ENCODE results near the gene ADARB2. TPM values are rescaled to one million over a fixed set of nuclear protein-coding genes. Genes with fewer than 3 reads are reported as not detected.

The ADARB2 gene
- polyA plus RNA-seq, 1 of the 3 experiments (the other 2 are of a cell fraction): not detected

GRCh38 chr10:1195828-1196227 lies 541.5 kb downstream of the ADARB2 start (continued):
- TF ChIP-seq, protein P1, sequence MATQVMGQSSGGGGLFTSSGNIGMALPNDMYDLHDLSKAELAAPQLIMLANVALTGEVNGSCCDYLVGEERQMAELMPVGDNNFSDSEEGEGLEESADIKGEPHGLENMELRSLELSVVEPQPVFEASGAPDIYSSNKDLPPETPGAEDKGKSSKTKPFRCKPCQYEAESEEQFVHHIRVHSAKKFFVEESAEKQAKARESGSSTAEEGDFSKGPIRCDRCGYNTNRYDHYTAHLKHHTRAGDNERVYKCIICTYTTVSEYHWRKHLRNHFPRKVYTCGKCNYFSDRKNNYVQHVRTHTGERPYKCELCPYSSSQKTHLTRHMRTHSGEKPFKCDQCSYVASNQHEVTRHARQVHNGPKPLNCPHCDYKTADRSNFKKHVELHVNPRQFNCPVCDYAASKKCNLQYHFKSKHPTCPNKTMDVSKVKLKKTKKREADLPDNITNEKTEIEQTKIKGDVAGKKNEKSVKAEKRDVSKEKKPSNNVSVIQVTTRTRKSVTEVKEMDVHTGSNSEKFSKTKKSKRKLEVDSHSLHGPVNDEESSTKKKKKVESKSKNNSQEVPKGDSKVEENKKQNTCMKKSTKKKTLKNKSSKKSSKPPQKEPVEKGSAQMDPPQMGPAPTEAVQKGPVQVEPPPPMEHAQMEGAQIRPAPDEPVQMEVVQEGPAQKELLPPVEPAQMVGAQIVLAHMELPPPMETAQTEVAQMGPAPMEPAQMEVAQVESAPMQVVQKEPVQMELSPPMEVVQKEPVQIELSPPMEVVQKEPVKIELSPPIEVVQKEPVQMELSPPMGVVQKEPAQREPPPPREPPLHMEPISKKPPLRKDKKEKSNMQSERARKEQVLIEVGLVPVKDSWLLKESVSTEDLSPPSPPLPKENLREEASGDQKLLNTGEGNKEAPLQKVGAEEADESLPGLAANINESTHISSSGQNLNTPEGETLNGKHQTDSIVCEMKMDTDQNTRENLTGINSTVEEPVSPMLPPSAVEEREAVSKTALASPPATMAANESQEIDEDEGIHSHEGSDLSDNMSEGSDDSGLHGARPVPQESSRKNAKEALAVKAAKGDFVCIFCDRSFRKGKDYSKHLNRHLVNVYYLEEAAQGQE (IDR thresholded peaks at IDR 0.05; ENCODE audit: low read depth, low read length): no peak

- Histone ChIP-seq H3K79me2 (ENCODE audit: insufficient read depth) (no peaks in the 10 kb centered on the region), H3K36me3 (replicated peaks in 1 of 2; ENCODE audit: control insufficient read depth in 1 of 2, insufficient read depth in 2 of 2, low read length in 1 of 2) (no peaks in the 10 kb centered on the region), H3K9ac (no peak overlapping the region), H3F3A (replicated peaks; ENCODE audit: insufficient read depth) (no peaks in the 10 kb centered on the region), H3K27ac (ENCODE audit: low read depth in 2 of 2, low read length in 1 of 2) (no peak overlapping the region), H3K4me1 (ENCODE audit: control insufficient read depth in 1 of 2, insufficient read depth in 2 of 2, low read depth in 1 of 2, low read length in 1 of 2) (peaks cover 0 to 12% of the 10 kb centered on the region in 2 experiments; a peak in 1 of 4 replicates), H3K4me2 (no peak overlapping the region), H3K27me3 (ENCODE audit: insufficient read depth) (no peaks in the 10 kb centered on the region), H4K20me1 (ENCODE audit: insufficient read depth) (no peaks in the 10 kb centered on the region), H3K9me3 (0 out of 2 replicates have a peak, but pooled peaks cover 4% of the 10 kb centered on the region), H2AFZ (ENCODE audit: low read depth) (no peak overlapping the region), H3K9me2 (no peaks in the 10 kb centered on the region), H3K4me3 (ENCODE audit: low read depth in 2 of 2, low read length in 1 of 2) (no peak overlapping the region)
- TF ChIP-seq MXI1 (IDR thresholded peaks at IDR 0.05; ENCODE audit: low read depth, low read length): no peak
- TF ChIP-seq, protein P2, sequence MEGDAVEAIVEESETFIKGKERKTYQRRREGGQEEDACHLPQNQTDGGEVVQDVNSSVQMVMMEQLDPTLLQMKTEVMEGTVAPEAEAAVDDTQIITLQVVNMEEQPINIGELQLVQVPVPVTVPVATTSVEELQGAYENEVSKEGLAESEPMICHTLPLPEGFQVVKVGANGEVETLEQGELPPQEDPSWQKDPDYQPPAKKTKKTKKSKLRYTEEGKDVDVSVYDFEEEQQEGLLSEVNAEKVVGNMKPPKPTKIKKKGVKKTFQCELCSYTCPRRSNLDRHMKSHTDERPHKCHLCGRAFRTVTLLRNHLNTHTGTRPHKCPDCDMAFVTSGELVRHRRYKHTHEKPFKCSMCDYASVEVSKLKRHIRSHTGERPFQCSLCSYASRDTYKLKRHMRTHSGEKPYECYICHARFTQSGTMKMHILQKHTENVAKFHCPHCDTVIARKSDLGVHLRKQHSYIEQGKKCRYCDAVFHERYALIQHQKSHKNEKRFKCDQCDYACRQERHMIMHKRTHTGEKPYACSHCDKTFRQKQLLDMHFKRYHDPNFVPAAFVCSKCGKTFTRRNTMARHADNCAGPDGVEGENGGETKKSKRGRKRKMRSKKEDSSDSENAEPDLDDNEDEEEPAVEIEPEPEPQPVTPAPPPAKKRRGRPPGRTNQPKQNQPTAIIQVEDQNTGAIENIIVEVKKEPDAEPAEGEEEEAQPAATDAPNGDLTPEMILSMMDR (IDR thresholded peaks at IDR 0.05): no peak
- TF ChIP-seq, protein P1 (IDR thresholded peaks at IDR 0.05; ENCODE audit: low read depth, low read length): no peak
- no peak for TF ChIP-seq JUND (IDR thresholded peaks at IDR 0.05)
- TF ChIP-seq, protein P3, sequence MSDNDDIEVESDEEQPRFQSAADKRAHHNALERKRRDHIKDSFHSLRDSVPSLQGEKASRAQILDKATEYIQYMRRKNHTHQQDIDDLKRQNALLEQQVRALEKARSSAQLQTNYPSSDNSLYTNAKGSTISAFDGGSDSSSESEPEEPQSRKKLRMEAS (IDR thresholded peaks at IDR 0.05; ENCODE audit: low read depth): no peak
- TF ChIP-seq, protein P4, sequence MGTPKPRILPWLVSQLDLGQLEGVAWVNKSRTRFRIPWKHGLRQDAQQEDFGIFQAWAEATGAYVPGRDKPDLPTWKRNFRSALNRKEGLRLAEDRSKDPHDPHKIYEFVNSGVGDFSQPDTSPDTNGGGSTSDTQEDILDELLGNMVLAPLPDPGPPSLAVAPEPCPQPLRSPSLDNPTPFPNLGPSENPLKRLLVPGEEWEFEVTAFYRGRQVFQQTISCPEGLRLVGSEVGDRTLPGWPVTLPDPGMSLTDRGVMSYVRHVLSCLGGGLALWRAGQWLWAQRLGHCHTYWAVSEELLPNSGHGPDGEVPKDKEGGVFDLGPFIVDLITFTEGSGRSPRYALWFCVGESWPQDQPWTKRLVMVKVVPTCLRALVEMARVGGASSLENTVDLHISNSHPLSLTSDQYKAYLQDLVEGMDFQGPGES (IDR thresholded peaks at IDR 0.05; ENCODE audit: low read depth, low read length): no peak
- TF ChIP-seq EZH2phosphoT487 (IDR thresholded peaks at IDR 0.05; ENCODE audit: borderline replicate concordance, low read depth): no peak
- no peak for TF ChIP-seq NFIC (IDR thresholded peaks at IDR 0.05; ENCODE audit: borderline replicate concordance)
- TF ChIP-seq, protein P5, sequence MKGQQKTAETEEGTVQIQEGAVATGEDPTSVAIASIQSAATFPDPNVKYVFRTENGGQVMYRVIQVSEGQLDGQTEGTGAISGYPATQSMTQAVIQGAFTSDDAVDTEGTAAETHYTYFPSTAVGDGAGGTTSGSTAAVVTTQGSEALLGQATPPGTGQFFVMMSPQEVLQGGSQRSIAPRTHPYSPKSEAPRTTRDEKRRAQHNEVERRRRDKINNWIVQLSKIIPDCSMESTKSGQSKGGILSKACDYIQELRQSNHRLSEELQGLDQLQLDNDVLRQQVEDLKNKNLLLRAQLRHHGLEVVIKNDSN (IDR thresholded peaks at IDR 0.05; ENCODE audit: borderline replicate concordance, low read depth): no peak
- no peak for TF ChIP-seq SIN3A (IDR thresholded peaks at IDR 0.05; ENCODE audit: borderline replicate concordance, low read depth, low read length)
- DNase-seq: no peak
- 51% methylated on average over 7 of the region's 7 CpGs for WGBS (ENCODE audit: low lambda C conversion rate)
- POLR2A ChIA-PET: no interaction called here
- CTCF ChIA-PET: no interaction called here
These were observed 543.2 kb downstream of the ADARB2 start for GRCh38 chr10:1194161-1194560.
